AG09309 (cell line): ENCODE measurements around the gene DHFR2.

Experiments used
- DNase-seq: peaks from one replicate; pipeline ENCODE4 v3.0.0-alpha.2; 2010; ENCODE audit warnings: low read depth
- H3K4me3 ChIP-seq: 2 replicates; pipeline ENCODE4 v1.5.1; 2011; ENCODE audit warnings: mild to moderate bottlenecking, low read depth, low read length, moderate library complexity; ENCODE audit not compliant: control insufficient read depth
- CTCF ChIP-seq: IDR thresholded peaks from 2 replicates; pipeline ENCODE4 v1.5.1; 2011; ENCODE audit warnings: mild to moderate bottlenecking, low read depth, low read length, inconsistent platforms; ENCODE audit not compliant: insufficient read depth, control insufficient read depth; ENCODE audit errors: missing control alignments

The DHFR2 gene

GRCh38 chr3:94076055-94076454, 13.3 kb upstream of the DHFR2 start:
- DNase-seq: no peak
- no peak for TF ChIP-seq CTCF
- H3K4me3 ChIP-seq: no peak overlapping the region

- TF ChIP-seq CTCF: no peak
- no peak for DNase-seq
- no peak overlapping the region for H3K4me3 ChIP-seq
These were observed 9.1 kb upstream of the DHFR2 start for GRCh38 chr3:94071713-94072284.

- DNase-seq: no peak
- no peak for TF ChIP-seq CTCF
- no peak overlapping the region for H3K4me3 ChIP-seq
These were observed 7.7 kb upstream of the DHFR2 start for GRCh38 chr3:94070341-94070911.

- H3K4me3 ChIP-seq: no peak overlapping the region
- no peak for DNase-seq
- TF ChIP-seq CTCF: peak; percentile 28
These were observed 6.6 kb upstream of the DHFR2 start for GRCh38 chr3:94069194-94069813.

- no peak for TF ChIP-seq CTCF
- DNase-seq: no peak
- H3K4me3 ChIP-seq: no peak overlapping the region
These were observed 4.1 kb upstream of the DHFR2 start for GRCh38 chr3:94066506-94067500.

GRCh38 chr3:94065819-94066480, 3.2 kb upstream of the DHFR2 start:
- no peak for DNase-seq
- no peak overlapping the region for H3K4me3 ChIP-seq
- no peak for TF ChIP-seq CTCF
